HG03135 (cell line): ENCODE results near the gene ZC3H18.

Experiments used
- ATAC-seq: cut with Tn5 transposase; IDR thresholded peaks from one replicate; pipeline ENCODE4 v1.9.1; 2021; ENCODE audit warnings: mild to moderate bottlenecking, moderate library complexity; ENCODE audit not compliant: unreplicated experiment

Gene ZC3H18

DNA sequence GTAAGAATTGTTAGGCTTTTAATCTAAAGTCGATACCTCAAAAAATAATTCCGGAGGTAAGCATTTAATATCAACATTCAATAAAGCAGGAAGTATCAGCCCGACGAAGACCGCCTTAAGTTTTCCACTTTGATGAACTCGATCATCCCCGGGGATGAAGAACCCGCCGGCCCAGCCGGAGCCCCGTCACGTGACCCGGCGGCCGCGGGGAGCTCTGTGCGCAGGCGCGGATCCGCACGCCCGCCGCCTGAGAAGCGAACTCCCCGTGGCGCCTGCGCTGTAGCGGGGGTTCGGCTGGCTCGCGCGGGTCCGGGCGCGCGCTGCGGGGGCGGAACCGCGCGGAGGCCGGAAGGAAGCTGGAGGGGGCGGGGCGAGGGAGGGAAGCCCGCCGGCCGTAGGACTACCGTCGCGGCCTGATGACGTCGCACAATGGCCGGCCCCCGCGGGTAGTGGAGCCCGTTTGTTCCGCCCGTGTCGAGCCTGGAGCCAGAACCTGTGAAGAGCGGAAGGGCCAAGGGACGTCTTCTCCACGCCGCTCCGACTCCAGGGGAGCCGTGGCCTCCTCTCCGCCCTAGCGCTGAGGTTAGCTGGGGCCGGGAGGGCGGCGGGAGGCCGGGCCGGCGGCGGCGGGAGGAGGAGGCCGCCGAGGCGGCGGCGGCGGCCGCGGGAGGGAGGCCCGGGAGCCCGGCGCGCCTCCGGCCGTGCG lies at the start of gene ZC3H18:
Gene ZC3H18, plus strand, starts transcription at position 419 of the 706 bp plus-strand sequence. CDS start 6,721 bp downstream, outside the sequence.
- peak; percentile 69 for ATAC-seq

DNA sequence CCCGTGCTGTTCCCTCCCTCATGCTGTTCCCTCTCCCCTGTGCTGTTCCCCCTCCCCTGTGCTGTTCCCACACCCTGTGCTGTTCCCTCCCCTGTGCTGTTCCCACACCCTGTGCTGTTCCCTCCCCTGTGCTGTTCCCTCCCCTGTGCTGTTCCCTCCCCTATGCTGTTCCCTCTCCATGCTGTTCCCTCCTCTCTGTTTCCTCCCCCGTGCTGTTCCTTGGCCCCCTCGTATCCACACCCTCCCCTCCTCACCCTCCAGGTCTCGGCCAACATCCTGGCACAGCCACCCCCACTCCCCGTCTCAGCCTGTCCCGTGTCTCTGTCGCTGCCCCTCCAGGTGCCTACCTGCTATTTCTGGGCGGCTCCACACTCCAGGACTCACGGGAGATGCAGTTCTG lies 48.5 kb upstream of the ZC3H18 start:
- no peak for ATAC-seq

DNA sequence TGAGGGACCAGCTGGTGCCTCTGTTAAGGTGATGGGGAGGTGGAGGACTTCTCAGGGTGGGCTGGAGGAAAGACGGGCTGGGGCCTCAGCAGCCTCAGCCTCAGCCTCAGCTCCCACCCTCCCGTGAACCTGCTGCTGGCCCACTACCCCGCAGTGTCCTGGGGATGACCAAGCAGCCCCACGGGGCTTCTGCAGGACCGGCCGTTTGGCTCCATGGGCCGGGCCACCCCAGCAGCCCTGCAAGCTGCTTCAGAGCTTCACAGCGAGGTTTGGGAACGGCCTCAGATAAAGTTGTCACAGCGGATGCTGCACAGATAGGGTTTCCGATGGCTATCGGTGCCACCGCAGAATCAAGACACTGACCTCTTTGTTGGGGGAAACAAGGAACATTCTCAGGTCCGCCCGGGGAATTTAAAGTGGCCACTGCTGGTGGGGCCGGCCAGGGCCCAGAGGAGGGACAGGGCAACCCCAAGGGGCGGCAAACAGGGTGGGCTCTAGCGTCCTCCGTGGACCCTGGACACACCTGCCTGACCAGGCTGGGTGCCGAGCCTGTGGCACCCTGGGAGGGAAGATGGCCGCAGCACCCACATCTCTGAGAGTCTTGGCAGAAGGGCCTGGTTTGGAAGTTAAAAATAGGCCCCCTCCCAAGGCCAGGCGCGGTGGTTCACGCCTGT lies 47.8 kb upstream of the ZC3H18 start:
- no peak for ATAC-seq

- no peak for ATAC-seq
Measured at GRCh38 chr16:88523309-88524161, 46.7 kb upstream of the ZC3H18 start.

DNA sequence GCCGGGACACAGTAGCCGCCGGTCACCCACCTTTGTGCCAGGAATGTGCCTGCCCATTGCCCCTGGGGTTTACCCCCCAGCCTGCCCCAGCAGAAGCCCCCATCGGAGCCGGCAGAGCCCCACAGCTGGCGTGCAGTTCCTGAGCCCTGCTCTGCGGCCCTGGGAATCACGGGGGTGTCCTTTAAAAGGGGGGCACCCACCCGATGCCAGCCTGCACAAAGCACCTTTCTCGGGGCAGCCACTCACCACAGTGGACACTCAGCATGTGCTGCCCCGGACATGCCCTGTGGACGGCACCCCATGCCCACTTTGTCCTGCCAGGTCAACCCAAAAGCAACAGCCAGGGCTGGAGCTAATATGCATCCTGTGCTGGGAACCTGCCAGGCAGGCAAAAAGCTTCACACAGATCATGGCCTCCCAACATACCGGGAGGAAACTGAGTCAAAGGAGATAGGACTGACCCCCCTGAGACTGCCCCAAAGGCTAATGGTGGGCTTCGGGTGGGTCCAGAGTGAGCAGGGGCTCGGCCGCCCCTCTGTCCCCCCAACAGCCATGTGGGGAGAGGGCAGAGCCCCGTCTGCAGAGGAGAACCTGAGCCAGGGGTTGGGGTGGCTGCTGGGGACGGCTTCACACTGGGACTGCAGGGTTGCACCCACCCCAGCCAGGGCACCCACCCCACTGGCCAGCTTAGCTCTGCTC lies 45.8 kb upstream of the ZC3H18 start:
- no peak for ATAC-seq

DNA sequence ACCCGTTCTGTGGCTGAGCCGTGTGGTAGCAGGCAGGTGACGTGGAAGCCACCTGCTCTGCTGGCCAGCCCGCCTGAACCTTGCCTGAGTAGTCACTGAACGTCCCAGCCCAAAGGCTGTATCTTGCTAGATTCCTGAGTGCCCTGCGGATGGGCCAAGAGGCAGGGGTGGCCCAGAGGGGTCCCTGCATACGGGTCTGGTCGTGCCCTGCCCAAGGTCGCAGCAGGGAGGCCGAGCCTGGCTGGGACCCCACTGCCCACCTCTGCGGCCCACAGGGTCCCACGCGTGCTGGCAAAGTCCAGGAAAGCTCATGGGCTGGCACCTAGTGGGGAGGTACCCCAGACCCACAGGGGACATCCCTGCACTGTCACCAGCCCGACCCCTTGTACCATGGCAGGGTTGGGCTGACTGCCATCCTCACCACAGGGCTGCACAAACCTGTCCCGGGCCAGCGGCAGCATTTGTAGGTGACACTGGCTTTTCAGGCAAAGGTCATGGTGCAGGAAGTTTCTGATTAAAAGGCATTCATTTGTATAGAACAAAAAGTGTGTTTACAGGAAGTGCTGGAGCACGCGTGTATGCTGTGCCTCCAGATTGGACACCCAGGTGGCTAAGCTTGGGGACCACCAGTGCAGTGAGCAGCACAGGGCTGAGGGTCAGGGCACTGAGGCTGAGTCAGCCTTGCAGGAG lies 45.1 kb upstream of the ZC3H18 start:
- no peak for ATAC-seq

GRCh38 chr16:88525663-88525990 lies 44.6 kb upstream of the ZC3H18 start:
- ATAC-seq = no peak

DNA sequence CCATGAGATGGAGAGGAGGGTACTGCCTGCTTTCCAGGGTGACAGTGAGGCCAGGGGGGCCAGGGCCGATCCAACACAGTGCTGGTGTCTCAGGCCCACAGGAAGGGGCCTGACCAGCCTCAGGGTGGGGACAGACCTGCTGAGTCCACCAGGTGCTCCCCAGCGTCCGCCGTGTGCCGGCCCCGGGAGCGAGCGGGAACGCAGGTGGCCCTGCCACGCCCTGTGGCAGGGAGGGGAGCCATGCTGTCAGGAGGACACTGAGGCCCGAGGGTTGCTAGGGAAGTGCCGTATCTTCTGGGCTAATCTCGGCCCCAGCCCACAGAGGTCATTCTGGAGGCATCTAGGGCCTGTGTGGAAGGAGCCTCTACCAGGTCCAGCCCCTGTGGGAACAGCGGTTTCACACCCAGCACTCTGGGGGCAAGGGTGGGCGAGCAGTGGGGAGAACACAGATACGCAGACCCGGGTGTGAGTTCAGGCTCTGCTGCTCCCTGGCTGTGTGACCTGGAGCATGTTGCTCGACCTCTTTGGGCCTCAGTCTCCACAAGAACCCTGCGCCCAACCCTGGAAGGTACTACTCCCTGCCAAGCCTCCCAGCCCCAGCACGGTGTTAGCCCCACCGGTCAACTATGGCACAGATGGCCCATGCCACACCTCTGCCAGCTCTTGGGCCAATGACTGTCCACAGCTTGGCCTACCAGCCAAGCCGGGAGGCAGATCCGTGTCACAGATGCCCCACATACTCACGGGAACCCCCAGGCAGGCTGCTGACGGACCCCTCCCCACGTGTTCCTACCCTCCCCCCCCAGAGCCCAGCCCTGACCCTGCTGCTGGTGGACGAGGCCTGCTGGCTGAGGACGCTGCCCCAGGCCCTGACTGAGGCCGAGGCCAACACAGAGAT lies 43.9 kb upstream of the ZC3H18 start:
- ATAC-seq = no peak

- ATAC-seq = no peak
Measured at GRCh38 chr16:88526906-88527185, 43.4 kb upstream of the ZC3H18 start.

GRCh38 chr16:88527186-88527936 lies 42.8 kb upstream of the ZC3H18 start:
- ATAC-seq = peak; percentile 45

- ATAC-seq = no peak
Measured at GRCh38 chr16:88527937-88528743, 42.1 kb upstream of the ZC3H18 start.

- no peak for ATAC-seq
Measured at GRCh38 chr16:88528902-88529318, 41.3 kb upstream of the ZC3H18 start.

DNA sequence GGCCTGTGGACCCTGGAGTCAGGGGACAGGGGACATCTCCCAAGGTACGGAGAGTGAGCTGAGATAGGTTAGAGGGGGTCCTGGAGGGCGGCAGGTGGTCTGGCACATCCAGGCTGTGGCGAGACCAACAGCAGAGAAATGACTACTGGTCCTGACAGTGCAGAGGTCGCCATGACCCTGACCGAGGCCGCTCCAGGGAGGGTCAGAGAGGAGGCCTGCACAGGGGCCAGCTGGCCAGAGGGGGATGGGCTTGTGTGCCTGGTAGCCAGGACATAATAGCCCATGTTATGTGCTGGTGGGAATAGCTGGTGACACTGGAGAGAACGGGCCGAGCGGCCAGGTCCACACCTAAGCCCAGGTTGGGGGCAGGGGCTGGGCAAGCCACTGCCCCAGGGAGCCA lies 40.6 kb upstream of the ZC3H18 start:
- ATAC-seq = no peak

- no peak for ATAC-seq
Measured at GRCh38 chr16:88530051-88530857, 39.9 kb upstream of the ZC3H18 start.

GRCh38 chr16:88530858-88531203 lies 39.4 kb upstream of the ZC3H18 start:
- no peak for ATAC-seq

DNA sequence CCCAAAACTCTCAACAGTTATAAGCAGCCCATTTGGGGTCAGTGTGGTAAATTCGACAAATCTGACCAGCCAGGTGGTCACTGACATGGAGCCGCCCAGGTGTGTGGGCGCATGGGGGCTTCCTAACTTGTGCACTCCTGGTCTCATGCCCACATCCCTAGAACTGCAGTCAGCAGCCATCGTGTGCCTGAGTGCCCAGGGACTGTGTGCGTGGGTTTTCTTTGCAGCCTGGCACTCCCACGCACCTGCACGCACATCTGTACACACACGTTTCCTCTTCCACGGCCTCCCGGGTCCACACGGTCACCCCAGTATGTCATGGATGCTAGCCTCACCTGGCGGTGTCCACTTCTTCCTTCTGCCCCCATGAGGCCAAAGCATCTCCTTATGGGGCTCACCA lies 38.9 kb upstream of the ZC3H18 start:
- ATAC-seq = no peak

DNA sequence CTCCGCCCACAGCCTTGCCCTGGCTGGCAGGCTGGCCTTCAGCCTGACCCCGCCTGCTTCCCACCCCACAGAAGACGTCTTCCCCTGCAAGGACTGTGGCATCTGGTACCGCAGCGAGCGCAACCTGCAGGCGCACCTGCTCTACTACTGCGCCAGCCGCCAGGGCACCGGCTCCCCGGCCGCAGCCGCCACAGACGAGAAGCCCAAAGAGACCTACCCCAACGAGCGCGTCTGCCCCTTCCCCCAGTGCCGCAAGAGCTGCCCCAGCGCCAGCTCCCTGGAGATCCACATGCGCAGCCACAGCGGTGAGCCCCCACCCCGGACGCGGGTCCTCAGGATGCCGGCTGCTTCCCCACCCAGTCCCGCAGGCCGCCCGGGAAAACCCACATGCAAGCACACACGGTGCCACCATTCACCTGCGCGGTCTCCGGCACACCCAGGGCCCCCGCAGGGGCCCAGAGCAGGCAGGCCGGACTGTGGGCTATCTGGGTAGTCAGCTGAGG lies 38.2 kb upstream of the ZC3H18 start:
- ATAC-seq = no peak
